Measurements from ENCODE around the gene GFRA4.

DNA sequence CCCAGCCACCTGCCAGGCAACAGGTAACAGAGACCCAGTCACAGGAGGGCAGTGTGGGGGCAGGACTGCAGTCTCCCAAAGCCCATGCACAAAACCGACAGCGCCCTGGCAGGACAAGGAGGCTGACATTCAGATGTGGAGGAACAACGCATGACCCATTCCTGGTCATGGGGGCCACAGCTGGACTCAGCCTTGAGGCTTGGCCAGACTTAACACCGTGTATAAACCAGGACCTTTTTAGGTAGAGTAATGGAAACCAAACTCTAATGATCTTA, 8.1 kb downstream of the GFRA4 start:
- TF ChIP-seq, protein P1, sequence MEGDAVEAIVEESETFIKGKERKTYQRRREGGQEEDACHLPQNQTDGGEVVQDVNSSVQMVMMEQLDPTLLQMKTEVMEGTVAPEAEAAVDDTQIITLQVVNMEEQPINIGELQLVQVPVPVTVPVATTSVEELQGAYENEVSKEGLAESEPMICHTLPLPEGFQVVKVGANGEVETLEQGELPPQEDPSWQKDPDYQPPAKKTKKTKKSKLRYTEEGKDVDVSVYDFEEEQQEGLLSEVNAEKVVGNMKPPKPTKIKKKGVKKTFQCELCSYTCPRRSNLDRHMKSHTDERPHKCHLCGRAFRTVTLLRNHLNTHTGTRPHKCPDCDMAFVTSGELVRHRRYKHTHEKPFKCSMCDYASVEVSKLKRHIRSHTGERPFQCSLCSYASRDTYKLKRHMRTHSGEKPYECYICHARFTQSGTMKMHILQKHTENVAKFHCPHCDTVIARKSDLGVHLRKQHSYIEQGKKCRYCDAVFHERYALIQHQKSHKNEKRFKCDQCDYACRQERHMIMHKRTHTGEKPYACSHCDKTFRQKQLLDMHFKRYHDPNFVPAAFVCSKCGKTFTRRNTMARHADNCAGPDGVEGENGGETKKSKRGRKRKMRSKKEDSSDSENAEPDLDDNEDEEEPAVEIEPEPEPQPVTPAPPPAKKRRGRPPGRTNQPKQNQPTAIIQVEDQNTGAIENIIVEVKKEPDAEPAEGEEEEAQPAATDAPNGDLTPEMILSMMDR (IDR thresholded peaks at IDR 0.05): no peak
- TF ChIP-seq POLR2A (IDR thresholded peaks at IDR 0.05): no peak

All from right lobe of liver (tissue), 4 donors.